NCI-H1930 (cell line): ENCODE measurements around the gene ERGIC3.
A peak's percentile ranks its signal among the peaks of the same experiment; 100 is the strongest.

Experiments
- DNase-seq, 2 experiments: peaks; one replicate each; lab custom pipeline; 2025; lab: John Stamatoyannopoulos, UW

The ERGIC3 gene

GRCh38 chr20:35561671-35562070 is 19.8 kb downstream of the ERGIC3 start:
- no peak for DNase-seq

DNA sequence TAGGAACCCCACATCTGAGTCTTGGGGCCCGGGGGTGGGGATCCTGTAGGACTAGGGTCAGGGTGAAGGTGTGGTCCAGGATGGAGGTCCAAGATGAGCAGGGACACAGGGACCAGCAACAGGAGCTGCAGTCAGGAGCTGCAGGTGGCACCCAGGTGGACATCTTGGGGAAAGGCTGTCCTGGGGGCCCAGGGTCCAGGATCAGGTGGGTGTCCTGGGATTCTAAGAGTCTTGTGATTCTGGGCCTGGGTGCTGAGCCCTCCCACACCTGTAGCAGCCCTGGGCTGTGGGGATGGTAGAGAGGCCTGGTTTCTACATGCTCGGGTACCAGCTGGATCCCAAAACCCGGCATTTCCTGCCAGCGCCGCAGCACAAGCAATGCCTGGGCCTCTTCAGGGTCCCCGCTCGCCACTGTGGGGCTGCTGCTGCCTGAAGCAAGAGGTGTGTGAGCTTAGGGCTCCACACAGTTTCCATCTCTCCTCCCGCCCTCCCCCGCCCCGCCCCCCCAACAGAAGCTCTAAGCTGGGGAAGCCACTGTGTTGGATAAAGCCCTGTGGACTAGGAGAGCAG is 20.7 kb downstream of the ERGIC3 start:
- no peak for DNase-seq

- DNase-seq, result no peak
Measured at GRCh38 chr20:35563834-35564233, 22.0 kb downstream of the ERGIC3 start.

- no peak for DNase-seq
Measured at GRCh38 chr20:35564905-35565304, 23.0 kb downstream of the ERGIC3 start.

DNA sequence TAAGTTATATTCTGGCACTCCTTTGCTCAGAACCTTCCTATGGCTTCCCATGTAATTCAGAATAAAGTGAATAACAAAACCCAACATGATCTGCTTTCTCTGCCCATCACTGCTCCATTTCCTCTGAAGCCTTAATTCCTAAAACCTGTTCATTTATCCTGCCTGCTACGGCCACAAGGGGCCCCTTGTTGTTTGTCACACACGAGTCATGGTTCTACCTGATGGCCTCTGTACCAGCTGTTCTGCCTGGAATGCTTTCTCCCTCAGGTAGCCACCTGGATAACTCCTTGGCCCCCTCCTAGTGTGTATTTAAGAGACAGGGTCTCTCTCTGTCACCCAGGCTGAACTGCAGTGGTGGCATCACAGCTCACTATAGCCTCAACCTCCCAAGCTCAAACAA is 26.8 kb downstream of the ERGIC3 start:
- peak; percentile 14 to 18 for DNase-seq

DNA sequence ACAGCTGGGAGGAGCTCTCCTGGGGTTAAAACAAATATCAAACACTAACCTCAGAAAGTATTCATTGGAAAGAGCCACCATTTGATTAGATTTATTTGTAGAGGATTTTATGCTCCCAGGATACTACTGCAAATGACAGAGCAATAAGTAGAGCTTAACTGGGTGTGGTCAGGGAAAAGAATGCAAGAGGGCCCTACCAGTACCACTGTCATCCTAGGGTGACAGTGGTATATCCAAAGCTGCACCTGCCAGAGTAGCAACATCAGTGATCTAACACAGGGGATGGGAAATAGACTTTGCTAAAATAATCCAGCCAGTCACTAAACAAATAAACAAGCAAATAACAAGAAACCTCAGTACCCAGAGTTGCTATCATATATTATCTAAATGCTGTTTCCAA is 29.7 kb downstream of the ERGIC3 start:
- DNase-seq, result no peak

- DNase-seq, result no peak
Measured at GRCh38 chr20:35572838-35573237, 31.0 kb downstream of the ERGIC3 start.

- DNase-seq, result no peak
Measured at GRCh38 chr20:35575958-35576357, 34.1 kb downstream of the ERGIC3 start.

- DNase-seq, result no peak
Measured at GRCh38 chr20:35576816-35577215, 34.9 kb downstream of the ERGIC3 start.

DNA sequence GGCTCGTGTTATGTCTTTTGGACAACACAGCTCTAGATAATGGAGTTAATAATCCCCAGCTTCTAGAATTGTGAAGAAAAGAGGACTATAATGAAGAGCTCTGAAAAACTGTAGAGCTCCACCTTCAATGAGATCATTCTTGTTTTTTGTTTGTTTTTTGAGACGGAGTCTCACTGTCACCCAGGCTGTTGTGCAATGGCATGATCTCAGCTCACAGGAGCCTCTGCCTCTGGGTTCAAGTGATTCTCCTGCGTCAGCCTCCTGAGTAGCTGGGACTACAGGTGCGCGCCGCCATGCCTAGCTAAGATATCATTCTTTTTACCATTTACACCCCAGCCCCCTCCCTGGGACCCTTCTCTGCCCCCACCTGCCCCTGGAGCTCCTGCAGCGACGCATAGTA is 36.6 kb downstream of the ERGIC3 start:
- no peak for DNase-seq

- DNase-seq, result no peak
Measured at GRCh38 chr20:35579196-35579595, 37.3 kb downstream of the ERGIC3 start.

DNA sequence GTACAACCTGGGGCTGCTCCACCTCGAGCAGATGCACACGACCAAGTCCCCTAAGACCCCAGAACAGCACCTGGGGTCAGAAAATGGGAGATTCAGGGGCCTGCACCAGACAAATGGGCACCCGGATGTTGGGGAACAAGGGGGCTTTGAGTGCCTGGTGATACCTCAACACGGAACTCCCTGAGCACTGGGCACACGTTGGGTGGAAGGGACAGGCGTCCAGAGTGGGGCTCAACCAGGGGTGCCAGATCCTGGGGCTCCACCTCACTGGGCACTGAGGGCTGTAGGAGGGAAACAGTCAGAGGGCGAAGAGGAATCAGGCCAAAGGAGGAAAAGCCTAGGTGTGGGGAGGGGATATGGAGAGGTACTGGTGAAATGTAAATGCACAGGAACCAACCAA is 40.3 kb downstream of the ERGIC3 start:
- no peak for DNase-seq

- DNase-seq, result no peak
Measured at GRCh38 chr20:35582741-35583404, 41.0 kb downstream of the ERGIC3 start.

DNA sequence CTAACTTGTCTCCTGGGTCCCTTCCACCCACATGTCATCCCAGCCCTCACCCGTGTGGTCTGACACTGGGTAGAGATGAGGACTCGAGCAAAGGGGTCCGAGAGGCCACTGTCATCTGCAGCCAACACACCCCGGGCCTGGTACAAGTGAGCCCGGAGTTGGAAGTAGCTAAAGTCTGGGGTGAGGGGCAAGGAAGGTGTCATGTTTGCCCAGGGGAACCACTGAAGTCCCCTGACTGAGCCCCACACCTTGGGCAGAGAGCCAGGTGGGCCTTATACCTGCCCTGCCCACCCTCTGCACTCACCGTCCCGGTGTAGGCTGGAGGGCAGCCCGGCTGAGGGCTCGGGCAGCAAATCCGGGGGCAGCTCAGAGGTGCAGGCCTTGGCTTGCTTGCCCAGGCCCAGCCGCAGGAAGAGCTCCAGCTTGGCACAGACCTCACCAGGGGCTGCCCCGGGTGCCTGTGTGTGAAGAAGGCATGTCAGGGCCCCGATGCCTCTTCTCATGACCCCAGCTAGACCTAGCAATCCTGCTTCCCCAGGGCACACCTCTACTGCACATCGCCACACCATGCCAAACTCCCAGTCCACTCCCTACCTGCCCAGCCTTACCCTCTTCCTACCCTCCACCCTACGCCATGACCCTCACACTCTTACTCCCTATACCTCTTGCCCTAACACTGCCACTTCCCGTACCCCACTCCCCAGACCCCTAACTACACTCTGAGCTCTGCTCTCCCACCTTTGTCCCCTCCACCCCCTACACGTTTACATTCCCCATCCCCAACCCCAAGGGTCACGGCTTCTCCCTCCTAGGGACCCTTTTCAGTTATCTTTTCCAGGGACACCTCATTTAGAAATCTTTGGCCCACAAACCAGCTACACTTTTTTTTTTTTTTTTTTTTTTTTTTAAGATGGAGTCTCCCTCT is 42.0 kb downstream of the ERGIC3 start:
- no peak for DNase-seq

DNA sequence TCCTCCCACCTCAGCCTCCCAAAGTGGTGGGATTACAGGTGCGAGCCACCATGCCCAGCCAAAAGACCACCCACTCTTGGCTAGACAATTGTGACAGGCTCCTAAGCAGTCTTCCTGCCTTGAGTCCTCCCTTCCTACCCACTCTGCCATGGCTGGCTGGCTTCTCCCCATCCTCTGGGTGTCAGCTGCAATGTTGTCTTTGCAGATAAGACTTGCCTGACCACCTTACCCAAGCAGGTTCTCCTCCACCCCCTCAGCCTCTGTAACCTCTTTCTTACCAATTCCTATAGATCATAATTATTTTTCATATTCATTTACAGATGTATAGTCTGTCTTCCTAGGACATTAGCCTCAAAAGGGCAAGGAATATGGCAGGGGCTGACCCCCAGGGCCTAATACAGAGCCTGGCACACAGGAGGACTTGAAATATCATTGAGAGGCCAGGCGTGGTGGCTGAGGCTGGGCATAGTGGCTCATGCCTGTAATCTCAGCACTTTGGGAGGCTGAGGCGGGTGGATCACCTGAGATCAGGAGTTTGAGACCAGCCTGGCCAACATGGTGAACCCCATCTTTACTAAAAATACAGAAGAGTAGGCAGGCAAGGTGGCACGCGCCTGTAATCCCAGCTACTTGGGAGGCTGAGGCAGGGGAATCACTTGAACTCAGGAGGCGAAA is 45.0 kb downstream of the ERGIC3 start:
- DNase-seq, result no peak

- DNase-seq, result no peak
Measured at GRCh38 chr20:35587436-35587835, 45.6 kb downstream of the ERGIC3 start.

DNA sequence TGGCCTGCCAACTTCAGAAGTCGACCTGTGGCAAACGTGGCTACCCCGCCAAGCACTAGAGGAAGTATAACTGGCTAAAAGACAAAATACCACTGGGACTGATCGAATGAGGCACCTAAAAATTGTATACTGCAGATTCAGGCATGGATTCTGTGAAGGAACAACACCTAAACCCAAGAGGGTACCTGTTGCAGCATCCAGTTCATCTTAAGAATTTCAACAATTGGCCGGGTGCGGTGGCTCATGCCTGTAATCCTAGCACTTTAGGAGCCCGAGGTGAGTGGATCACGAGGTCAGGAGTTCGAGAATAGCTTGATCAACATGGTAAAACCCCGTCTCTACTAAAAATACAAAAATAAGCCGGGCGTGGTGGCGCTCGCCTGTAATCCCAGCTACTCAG is 46.5 kb downstream of the ERGIC3 start:
- DNase-seq, result no peak

DNA sequence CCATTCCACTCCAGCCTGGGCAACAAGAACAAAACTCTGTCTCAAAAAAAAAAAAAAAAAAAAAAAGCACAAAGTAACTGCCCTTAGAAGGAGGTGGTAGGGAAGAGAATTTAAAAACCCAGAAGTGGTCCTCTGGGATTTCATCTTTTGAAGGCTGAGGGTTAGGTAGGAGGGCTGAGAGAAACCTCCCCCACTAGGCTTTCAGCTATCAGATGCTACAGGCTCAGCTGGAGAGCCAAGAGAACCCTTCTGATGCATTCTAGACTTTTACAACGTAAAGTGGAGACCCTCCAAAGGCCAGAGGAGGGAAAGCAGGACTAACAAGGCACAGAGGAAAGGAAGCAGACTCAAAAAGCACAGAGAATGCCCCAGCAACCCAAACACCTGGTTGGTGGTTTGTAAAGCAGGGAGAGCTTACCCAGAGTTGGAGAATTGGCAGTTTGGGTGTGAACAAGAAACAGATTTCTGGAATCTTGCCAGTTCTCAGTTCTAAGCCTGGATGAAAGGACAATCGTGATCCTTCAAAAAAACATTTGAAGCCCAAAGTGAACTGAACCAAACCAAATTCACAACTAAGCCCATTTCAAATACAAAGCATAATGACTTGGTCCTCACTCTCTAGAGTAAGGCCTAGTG is 50.6 kb downstream of the ERGIC3 start:
- DNase-seq, result no peak

GRCh38 chr20:35595456-35595855 is 53.6 kb downstream of the ERGIC3 start:
- DNase-seq, result no peak

- no peak for DNase-seq
Measured at GRCh38 chr20:35595901-35596300, 54.0 kb downstream of the ERGIC3 start.

DNA sequence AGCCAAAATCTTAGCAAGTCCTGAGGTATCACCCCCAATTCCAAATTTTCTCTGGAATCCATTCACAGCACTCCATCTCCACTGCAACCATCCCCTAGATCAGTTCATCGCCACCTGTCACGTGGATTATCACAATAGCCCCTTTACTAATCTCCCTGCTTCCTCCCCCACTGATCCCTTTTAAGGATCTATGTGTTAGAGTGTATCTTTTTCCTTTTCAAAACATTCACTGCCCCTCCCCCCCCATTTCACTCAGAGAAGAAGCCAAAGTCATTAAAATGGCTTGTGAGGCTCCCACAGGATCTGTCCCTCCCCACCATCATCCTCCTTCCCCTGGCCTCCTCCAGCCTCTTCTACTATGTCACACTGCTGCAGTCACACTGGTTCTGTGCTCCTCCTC is 55.3 kb downstream of the ERGIC3 start:
- DNase-seq, result no peak

DNA sequence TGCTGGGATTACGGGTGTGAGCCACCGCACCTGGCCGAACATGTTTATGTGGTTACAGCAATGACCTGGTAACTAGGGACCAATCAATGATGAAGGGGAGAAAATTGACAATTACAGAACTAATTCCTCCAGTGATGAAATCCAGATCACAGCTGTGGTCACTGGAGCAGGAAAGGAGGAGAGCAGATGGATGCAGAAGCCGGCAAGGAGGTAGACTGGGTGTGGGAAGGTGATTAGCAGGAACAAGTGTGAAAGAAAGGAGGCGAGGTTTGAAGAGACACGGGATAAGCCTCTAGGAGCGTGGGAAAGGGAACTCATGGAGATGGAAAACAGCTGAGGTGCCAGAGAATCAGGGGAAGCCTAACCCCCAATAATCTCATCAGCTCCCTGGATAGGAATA is 56.6 kb downstream of the ERGIC3 start:
- DNase-seq, result no peak
